ENCODE results near the gene PIP5K1B.

PIP5K1B gene

DNA sequence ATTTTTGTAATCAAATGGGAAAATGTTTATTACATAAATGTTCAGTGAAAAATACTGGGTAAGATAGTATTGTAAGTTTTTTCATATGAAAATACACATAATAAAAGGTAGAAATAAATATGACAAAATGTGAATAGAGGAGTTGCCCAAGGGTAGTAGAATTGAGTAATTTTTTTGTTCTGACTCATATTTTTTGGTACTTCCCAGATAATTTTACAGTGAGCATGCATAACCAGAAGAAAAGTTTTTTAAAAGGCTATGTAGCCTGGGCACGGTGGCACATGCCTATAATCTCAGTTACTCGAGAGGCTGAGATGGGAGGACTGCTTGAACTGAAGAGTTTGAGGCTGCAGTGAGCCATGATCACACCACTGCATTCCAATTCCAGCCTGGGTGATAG is 116.9 kb downstream of the PIP5K1B start:
- DNase-seq = no peak

DNA sequence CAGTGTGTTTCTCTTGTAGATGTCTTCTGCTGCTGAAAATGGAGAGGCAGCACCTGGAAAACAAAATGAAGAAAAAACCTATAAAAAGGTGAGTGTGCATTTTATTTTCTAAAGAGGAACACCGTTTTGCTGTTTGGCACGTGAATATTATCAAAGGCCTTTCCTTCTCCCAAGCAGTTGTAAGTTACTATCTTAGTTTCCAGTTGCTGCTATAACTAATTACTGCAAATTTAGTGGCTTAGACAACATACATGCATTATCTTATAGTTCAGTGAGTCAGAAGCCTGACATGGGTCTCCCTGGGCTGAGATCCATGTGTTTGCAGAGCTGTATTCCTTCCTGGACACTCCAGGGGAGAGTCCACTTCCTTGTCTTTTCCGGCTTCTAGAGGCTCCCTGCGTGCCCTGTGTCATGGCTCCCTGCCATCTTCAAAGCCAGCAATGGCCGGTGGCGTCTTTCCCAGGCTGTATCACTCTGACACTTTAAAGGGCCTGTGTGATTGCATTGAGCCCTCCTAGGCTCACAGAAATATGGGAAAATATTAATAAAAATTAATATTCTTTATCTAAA is 117.6 kb downstream of the PIP5K1B start:
- DNase-seq = no peak

DNA sequence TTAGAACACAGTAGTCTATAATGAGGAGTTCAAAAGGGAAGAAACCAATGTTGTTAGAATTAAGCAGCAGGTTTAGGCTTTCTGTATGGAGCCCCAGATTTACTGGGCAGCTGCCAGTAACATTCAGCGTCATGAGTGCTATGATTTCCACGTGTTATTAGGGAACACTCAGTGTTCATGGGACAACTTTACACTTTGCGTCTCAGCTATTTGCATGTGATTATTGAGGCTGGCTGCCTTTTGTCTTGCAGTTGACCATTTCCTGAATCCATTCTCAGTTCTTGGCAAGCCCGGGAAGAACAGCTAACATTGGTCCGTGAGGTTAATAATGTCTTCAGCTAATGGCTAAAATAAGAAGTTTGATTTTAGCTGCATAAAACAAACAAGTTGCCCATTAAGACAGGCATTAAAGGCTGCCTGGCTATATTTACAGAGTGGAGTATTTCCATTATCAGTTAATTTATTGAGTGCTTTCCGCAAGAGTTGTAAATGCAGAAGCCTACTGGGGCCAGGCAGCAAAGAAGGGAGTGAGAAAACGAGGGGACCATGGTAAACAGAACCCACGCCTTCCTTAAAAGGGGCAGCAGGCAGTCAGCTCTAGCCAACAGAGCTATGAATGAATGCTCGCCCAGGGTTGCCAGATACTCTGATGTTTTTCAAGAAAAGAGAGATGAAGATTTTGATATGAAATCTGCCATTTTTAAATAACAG is 120.9 kb downstream of the PIP5K1B start:
- DNase-seq = no peak

DNA sequence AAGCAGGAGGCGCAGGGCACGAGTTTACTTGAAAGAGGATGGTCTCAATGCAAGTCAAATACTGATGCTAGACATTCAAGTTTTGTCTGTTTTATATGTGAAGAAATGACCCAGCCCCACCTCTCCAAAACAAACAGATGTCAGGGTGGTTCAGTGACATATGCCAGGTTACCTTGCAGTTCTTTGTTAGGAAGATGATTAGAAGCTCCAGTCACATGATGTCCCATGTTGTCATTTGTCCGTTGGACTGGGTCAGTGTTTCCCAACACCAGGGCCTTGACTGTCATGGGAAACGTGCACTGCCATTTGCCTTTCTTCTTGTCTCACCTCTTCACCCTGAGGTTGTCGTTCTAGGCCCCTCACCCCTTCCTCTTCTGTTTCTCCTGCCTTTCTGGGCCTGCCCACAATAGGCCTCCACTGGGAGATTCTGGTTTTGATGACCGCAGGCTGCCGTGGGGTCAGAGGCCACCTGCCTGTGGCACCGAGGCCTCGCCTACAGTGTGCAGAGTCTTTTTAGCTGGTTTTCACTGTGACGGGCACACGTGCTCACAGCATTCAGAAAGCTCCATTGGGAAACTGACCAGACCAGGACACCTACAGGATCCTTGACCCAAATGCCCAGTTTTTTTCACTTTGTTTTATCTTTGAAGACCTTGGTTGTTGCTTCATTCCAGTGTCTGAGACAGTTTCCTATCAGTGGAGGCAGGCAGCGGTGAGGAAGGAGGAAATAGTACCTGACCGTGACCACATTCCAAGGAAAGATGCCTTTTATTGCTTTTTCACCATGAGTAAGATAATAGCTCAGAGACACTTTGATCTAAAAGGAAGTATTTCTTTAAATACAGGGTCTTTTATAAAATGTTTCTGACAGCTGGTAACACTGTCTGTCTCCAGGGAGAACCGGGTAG is 123.1 kb downstream of the PIP5K1B start:
- no peak for DNase-seq

DNA sequence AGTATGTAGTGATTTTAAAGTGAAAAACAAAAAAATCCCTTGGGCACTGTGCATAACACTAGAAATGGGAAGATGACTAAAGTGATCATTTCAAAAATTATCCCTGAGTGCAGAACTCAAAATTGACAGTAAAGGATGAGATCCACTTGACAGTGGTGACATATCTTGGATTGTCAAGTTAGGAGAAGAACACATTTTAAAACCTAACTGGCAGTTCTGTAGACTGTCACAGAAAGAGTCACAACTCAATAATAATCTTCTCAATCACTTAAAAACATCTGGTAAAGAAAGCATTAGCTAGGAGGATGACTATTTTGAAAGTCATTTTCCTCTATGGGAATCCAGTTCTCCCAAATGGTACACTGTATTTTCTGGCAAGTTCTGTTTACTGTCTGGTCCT is 127.1 kb downstream of the PIP5K1B start:
- no peak for DNase-seq

DNA sequence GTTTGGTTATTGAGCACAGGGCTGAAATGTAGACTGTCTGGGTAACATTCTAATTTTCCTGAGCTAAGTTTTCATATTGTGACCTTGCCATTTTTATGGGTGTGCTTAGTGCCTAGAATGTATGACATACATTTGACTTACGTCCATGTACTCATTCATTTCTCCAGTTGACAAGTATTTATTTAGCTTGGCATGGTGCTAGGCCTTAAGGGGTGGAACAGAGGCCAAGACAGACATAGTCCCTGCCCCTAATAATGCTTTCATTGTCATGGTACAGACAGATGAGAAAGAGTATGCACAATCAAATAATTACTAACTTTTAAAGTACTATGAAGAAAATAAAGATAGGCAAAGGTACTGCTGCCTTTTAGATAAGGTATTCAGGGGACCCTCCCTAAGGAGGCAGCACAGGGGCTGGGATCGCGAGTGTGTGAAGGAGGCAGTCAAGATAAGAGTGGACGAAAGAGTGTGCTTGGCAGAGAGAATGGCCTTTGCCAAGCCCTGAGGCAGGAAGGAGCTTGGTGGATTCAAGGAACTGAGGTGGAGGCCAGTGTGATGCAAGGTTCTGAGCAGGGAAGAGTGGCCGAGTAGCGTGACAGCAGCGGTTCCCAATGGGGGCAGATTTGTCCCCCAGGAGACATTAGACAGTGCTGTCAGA is 128.0 kb downstream of the PIP5K1B start:
- no peak for DNase-seq

DNA sequence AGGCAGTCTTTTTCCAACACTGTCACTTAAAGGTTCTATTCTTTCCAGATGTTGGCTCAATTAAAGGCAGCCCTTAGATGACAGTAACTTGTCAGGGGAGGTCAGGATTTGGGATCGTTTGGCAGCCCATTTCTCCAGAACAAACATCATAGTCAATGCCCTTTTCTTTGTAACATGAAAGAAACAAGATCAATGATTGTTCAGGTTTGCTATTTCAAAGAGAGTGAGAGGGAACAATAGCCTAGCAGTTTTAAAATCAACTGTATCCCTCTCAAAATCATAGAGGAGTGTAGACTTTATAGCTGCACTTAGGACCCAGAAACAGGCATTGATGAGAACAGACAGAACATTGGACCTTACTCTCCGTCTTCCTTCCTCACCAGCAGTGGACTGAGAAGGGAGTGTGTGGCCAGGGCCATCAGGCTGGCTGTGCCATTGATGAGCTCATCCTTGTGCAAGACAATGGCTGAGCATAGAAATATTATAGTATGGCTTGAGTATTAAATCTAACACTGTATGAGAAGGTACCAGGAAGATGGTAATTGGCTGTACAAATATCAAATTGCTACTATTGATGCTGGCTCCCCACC is 130.0 kb downstream of the PIP5K1B start:
- no peak for DNase-seq

DNA sequence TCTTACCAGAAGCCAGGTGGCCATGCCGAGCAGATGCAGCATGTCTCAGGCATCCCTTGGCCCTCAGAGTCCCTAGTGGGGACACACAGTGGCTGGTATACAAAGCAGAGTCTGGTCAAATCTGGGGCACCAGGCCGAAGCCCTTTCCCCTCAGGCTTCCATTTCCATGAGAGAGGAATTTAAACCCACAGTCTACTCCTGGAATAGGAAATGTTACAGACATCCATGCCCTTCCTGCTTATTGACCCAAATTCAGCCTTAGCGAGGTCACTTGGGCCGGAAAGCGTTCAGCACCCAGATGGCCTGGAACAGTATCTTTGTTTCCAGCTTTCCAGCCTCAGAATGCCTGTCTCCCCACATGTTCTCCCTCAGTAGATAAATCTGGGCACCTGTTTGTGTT is 131.7 kb downstream of the PIP5K1B start:
- DNase-seq = no peak

DNA sequence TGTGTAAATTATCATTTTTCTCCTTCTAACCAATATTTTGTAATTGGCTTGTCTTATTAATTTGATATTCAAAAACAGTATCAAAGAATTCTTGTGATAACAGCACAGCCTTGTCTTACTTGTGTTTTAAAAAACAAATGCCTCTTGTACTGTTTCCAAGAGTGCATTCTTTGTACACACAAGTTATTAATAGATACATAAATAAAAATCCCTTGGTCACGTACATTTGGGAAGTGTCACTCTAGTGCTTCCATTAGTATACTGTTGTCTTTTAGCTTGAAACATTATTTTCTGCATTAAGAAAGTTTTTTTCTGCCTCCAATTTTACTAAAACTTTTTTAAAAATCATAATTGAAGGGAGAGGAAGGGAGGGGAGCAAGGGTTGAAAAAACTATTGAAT is 133.2 kb downstream of the PIP5K1B start:
- no peak for DNase-seq

DNA sequence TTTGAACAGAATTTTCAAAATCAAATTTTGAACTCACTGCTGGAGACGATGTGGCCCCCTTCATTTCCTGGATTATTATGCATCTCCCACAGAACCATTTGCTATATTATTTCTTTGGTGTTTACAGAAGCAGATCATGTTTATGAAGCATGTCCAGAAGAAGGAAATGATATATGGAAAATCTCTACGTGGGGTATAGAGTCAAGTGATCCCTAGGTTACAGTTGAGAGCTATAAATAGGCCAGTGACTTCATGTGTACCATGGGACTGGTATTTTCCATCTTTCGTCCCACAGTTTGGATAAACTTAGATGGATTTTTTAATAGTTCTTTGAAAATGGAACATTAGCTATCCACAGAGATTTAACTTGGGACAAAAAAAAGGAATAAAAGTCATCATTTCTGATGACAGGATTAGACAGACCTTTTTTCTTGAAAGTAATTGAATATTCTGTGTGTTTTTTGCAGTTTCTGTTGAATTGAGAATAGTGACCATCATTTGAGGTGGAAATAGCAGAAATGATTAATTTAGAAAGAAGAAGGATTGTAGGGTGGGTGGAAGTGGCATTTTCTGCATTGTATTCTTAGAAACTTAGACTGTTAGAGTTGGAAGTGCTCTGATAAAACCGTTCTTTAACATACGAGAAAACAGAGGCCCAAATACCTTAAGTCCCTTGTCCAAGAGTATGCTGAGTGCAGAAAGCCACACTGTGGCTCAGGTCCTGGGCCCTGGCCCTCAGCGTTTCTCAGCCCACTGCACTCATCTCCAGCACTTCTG is 136.4 kb downstream of the PIP5K1B start:
- DNase-seq = no peak

DNA sequence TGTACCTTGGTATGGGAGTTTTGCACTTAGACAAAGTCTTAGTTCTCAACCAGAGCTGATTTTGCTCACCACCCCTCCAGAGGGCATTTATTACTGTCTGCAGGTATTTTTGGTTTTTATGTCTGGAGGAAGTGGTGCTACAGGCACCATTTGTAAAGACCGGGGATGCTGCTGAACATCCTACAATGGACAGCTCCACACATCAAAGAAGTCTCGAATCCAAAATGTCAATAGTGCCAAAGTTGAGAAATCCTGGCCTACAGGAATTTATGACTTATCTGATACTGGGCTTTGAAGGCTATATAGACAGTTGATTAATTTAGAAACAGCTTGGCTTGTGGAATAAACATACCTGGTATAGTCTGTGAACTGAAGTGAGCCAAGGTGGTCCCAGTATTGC is 137.5 kb downstream of the PIP5K1B start:
- no peak for DNase-seq

DNA sequence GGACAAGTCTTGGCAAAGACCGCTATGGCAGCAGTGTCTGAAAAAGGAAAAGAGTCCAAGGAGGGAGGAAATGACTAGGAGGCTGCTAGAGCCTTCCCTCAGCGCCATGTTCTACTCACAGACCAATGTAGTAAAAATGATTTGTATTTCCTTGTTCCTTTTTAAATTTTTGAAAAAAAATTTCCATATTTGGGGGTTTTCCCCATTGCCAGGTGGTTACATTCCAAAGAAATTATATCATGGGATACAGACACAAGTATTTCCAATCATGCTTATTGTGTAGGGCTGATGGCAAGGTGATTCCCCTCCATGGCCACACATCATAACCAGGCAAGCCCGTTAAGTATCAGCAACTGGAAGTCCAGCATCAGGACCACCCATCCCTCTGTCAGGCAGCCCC is 138.2 kb downstream of the PIP5K1B start:
- no peak for DNase-seq

DNA sequence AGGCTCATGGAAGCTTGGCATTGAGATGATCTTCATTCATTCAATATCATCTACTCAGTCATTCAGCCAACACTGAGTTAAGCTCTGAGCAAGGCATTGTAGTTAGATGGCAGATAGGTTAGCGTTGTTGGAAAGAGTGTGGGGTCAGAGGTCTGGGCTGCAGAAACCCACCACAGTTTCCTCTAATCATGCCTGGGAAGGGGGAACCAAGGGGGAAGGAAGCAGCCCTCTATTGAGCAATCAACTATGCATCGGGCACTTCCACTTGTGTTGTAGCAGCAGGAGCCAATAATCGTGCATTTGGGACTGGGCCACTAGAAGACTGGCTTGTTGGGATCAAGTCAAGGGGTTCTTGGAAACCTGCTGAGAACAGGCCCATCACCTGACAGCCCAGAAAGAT is 139.1 kb downstream of the PIP5K1B start:
- DNase-seq = no peak

DNA sequence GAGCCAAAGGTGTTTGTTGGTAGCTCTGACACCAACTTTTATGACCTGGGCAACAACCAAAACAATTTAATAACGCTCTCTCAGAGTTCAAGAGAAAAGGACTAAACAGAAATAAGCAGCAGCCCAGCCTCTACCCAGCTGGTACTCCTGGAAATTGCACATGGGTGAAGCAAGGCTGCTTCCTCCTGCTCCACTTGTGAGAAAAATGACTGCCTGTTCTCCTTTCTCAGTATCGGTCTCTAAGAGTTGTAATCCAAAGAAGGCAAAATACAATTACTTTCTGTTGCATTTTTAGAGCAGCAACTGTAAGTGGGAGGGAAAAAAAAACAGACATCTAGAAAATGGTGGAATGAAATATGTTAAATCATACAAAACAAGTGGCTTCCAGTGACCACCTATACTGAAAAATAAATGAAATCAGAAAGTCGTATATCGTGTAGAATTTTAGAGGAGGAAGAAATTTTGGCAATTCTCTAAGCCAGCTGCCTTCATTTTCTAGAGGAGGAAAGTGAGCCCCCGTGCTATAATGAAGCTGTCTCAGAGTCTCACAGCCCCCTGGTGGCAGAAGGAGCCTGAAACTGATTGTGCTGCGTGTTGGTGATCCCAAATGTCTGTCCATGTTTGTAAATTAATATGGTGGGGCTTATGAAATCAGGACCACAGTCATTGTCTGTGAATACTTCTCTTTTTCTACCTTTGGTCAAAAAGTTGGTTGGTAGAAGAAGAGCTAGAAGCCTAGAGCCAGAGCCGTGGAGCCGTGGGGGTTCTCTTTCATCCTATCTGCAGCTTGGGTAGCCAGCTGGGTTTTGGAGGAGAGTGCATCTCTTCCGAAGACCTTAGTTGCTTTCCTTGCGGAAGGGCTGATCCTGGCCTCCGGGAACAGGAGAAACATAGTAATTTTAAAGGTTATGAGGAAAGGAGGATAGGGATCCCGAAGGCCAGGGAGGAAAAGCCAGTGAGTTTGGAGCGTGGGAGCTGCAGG is 139.9 kb downstream of the PIP5K1B start:
- no peak for DNase-seq

DNA sequence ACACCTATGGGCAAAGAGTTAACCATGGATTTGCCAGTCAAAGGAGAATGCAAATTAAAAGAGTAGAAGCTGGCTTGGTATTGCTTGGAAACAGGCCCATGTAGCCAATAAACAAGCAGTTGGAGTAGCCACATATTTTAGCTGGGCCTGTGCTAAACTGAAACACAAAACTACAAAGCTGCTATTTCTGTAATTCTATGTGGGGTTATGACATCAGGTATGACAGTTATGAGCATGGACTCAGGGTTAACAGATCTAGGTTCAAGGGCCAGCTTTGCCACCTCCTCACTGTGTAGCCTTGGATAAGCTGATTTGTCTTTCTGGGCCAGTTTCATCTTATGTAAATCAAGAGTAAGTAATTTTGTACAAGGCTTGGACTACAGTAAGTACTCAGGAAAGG is 142.7 kb downstream of the PIP5K1B start:
- DNase-seq = no peak

DNA sequence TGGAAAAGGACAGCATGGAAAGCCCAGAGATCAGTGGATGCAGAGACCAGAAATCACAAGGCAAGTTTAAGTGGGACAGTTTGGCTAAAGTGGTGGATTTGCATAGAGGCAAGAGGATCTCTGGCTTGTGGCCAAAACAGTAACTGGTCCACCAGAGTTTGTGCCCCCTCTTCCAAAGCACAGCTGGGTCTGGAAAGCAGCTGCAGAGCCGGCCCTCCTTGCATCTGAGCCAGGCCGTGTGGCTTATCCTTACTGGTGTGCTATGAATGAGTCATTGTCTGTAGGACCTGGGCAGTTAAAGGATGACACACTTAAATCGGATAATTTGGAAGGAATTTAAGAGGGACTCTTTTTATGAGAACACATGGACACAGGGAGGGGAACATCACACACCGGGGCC is 146.6 kb downstream of the PIP5K1B start:
- no peak for DNase-seq

DNA sequence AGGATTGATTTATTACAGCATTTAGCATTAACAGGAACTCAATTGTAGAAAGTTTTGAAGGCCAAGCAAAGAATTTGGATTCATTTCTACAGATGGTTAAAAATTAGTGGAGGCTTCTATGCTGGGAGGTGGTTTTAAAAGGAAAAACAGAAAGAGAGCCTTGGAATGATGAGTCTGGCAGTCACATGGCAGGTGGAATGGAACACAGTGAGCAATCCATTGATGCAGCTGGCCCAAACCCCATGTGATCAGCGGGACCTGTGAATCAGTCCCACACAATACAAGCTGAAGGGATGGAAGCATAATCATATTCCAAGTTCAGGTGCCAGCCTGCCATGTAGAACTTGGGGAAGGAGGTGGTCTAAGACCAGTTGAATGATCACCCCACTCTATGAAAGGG is 147.9 kb downstream of the PIP5K1B start:
- no peak for DNase-seq

DNA sequence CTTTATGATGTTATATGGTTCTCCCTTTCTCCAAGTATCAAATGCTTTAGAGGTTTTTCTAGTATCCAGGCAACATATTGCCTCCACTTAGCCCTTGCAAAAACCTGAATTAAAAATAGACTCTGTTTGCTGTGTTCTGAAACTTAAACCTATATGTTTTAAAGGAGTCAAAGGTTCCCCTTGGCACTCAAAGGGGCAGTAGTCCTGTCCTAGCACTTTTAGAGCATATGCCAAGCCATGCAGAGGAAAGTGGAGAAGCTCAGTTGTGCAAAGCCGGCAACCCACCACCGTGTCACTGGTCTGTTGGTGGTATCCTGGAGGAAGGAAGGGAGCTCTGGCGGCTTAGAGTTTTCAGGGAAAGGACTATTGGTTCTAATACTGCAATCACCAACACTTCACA is 154.3 kb downstream of the PIP5K1B start:
- no peak for DNase-seq

DNA sequence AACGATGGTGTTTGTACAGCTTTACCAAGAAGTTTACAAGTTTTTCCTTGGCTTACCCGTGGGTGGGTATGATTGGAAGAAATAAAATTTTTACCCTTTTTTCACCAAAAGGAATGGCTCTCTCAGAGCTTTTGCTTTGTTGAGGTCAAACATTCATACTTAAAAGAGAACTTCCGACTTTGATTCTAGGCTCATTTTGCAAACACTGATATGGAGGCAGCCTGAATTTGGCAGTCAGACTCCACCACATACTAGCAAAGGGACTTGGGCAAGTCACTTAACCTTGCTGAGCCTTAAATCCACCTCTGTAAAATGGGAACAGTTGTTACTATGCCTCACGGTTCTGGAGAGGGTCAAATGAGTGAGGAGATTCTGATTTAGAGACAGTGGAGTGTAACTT is 155.4 kb downstream of the PIP5K1B start:
- DNase-seq = no peak

DNA sequence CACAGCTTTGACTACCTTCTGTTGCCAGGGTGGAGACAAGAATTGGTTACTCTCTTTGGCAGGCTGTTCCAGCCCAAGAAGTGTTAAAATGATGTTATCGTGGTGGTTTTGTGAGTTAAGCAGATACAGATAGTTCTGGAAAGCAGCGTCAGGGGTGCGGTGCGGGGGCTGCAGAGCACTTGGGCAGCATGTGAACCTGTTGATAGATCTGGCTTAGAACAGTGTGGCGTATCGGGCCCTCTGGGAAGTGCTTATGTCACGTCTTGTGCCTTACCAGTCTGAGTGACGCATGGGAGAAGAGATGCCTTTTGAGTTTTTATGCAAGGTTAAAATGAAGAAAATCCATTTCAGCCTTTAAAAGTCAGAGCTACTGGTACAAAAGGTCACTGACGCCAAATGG is 156.4 kb downstream of the PIP5K1B start:
- DNase-seq = no peak

DNA sequence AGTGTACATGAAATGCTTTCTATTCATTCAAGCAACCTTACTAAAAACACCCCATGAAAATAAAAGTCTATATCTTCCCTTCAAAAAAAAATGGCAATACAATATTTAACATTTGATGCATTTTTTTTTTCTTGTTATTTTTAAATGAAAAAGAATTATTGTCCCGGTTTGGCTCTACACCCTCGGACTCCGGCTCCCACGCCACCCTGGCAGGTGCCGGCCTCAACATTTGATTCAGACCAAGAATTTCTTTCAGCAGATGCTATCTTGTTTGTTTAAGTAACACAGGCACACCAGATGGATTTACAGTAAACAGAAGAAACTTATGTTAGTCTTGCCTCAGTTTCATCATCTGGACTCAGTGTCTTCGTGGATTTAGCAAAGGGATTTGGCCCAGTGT is 162.0 kb downstream of the PIP5K1B start:
- DNase-seq = no peak

Data from NCI-H510A (cell line).